GM12891 (cell line): ENCODE measurements around the gene ZNF548.
"Not testable (repeated sequence)": the region's sequence is repeated elsewhere in the genome, so short reads cannot be mapped to it uniquely, and the experiment has no call there.

ENCODE experiments used
- DNase-seq: peaks from one replicate; pipeline ENCODE4 v3.0.0; 2011; ENCODE audit warnings: low spot score; ENCODE audit not compliant: insufficient read length
- FAIRE-seq: peaks from 2 replicates; lab custom pipeline; 2011; peaks lifted over from hg19 to GRCh38; lab: Jason Lieb, UNC
- PAX5 ChIP-seq: IDR thresholded peaks from 2 replicates; pipeline ENCODE4 v1.6.1; 2011; ENCODE audit warnings: low read length, moderate library complexity, mild to moderate bottlenecking; ENCODE audit not compliant: insufficient read depth, severe bottlenecking
- POLR2A ChIP-seq: IDR thresholded peaks from 2 replicates; pipeline ENCODE4 v1.6.1; 2011; ENCODE audit warnings: low read depth, low read length, control low read depth
- POLR2AphosphoS5 ChIP-seq: IDR thresholded peaks from 2 replicates; pipeline ENCODE4 v1.6.1; 2011; ENCODE audit warnings: low read depth, low read length, control low read depth
- POU2F2 ChIP-seq: IDR thresholded peaks from 2 replicates; pipeline ENCODE4 v1.6.1; 2011; ENCODE audit warnings: low read depth, mild to moderate bottlenecking, control low read depth, low read length, moderate library complexity
- SPI1 ChIP-seq: IDR thresholded peaks from 2 replicates; pipeline ENCODE4 v1.6.1; 2011; ENCODE audit warnings: low read depth, low read length, control low read depth
- TAF1 ChIP-seq: IDR thresholded peaks from 2 replicates; pipeline ENCODE4 v1.6.1; 2011; ENCODE audit warnings: low read depth, low read length, control low read depth

The ZNF548 gene

GRCh38 chr19:57363688-57364181 is 25.9 kb upstream of the ZNF548 start:
- DNase-seq (no peak), FAIRE-seq (no peak)
- no peak for TF ChIP-seq SPI1
- TF ChIP-seq POLR2A: no peak
- no peak for TF ChIP-seq POLR2AphosphoS5
- TF ChIP-seq POU2F2: no peak
- TF ChIP-seq TAF1: no peak

DNA sequence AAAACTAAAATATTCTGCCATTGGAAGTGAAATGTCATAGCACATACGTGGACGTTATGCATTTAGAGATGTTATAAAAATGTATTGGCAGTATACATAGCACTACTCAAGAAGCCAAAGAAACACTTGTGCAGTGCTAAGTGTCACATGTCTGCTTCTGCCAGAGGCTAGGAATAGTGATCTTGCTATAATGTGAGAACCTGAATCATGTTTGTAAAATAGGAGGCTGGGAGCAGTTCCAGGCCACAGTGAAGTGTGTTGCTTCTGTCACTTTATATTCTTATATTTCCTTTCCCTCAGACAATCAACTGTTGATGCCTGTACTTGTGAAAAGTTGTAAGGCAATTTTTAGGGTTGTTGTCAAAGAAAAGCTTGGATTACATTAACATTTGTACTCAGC is 22.9 kb upstream of the ZNF548 start:
- no peak for TF ChIP-seq SPI1
- TF ChIP-seq TAF1: no peak
- TF ChIP-seq POLR2A: no peak
- TF ChIP-seq POU2F2: no peak
- TF ChIP-seq POLR2AphosphoS5: no peak
- TF ChIP-seq PAX5: no peak
- FAIRE-seq (no peak), DNase-seq (no peak)

DNA sequence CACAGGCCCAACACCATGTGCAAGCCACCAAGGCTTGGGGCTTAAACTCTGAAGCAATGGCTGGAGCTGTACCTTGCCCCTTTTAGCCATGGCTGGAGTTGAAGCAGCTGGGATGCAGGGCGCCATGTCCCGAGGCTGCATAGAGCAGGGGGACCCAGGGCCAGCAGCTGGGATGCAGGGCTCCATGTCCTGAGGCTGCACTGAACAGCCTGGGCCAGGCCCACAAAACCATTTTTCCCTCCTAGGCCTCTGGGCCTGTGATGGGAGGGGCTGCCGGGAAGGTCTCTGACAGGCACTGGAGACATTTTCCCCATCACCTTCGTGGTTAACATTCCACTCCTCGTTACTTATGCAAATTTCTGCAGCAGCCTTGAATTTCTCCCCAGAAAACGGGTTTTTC is 15.5 kb upstream of the ZNF548 start:
- TF ChIP-seq POLR2AphosphoS5 (no peak), POU2F2 (no peak), POLR2A (no peak), PAX5 (no peak), TAF1 (no peak)
- DNase-seq (no peak), FAIRE-seq (no peak)

DNA sequence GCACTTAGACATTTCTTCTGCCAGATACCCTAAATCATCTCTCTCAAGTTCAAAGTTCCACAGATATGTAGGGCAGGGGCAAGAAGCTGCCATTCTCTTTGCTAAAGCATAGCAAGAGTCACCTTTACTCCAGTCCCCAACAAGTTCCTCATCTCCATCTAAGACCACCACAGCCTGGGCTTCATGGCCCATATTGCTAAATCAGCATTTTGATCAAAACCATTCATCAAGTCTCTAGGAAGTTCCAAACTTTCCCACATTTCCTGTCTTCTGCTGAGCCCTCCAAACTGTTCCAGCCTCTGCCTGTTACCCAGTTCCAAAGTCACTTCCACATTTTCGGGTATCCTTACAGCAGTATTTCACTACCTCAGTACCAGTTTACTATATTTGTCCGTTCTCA is 15.0 kb upstream of the ZNF548 start:
- DNase-seq, FAIRE-seq: not testable (repeated sequence)

- TF ChIP-seq SPI1: no peak
- no peak for TF ChIP-seq PAX5
- TF ChIP-seq POU2F2: no peak
- TF ChIP-seq POLR2A: no peak
- TF ChIP-seq POLR2AphosphoS5: no peak
- no peak for TF ChIP-seq TAF1
- DNase-seq (no peak), FAIRE-seq (no peak)
Measured at GRCh38 chr19:57376151-57376550, 13.5 kb upstream of the ZNF548 start.

- TF ChIP-seq TAF1: no peak
- TF ChIP-seq PAX5: no peak
- no peak for TF ChIP-seq SPI1
- no peak for TF ChIP-seq POLR2AphosphoS5
- TF ChIP-seq POLR2A: no peak
- no peak for TF ChIP-seq POU2F2
- DNase-seq (no peak), FAIRE-seq (peak; percentile 67)
Measured at GRCh38 chr19:57377498-57378146, 12.0 kb upstream of the ZNF548 start.

DNA sequence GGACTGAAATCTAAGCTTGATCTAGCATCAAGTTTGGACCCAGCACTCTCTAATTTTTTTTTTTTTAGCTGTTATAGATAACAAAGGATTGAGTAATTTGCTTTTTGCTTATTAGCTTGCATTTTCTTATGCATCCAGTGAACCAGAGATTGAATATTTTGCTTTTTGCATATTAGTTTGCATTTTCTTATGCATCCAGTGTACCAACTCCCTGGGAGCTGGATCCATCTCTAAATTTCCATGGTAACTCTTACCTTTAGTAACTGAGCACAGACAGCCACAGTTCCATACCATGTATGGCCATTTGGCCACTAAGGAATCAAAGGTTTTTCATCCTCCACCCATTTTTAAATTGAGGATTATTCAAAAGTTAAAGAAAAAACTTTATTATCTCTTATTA is 8.7 kb upstream of the ZNF548 start:
- FAIRE-seq (no peak), DNase-seq (no peak)
- no peak for TF ChIP-seq SPI1
- TF ChIP-seq POLR2A: no peak
- no peak for TF ChIP-seq PAX5

DNA sequence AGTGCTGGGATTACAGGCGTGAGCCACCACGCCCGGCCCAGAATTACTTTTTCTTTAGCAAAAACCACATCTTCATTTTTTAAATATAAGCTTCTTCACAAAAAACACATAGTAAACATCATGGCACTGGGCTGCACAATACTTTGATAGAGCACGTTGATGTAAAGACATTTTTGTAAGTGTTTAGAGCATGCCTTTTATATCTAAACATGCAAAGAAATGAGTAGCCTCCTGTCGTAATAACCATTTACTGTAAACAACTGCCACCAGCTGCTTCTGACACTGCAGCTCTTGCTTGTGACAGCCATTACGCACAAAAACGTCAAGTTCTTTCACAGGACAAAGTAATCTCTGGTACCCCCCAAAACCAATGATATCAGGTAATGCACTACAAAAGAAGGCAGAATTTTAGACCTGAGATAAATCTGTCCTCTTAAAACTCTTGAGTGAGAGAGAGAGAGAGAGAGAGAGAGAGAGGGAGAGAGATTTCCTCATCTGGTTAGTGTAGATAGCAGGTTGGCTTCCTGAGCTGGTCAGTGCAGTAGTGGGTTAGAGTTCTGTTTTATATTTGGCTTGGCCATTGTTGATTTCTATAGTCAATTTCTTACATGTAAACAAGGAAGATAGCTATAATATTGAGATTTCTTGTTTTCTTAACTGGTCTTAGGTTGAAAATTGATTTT is 6.7 kb upstream of the ZNF548 start:
- TF ChIP-seq POU2F2 (no peak), POLR2A (no peak), POLR2AphosphoS5 (no peak), TAF1 (no peak), SPI1 (no peak), PAX5 (no peak)
- DNase-seq (no peak), FAIRE-seq (no peak)

GRCh38 chr19:57389194-57389729 is 392 bp upstream of the ZNF548 start:
- no peak for FAIRE-seq
- no peak for TF ChIP-seq PAX5
- no peak; the same call in 1 of the 2 replicates for TF ChIP-seq POLR2A
- no peak for TF ChIP-seq SPI1
- TF ChIP-seq TAF1: no peak
- TF ChIP-seq POU2F2: no peak
- TF ChIP-seq POLR2AphosphoS5: no peak
- DNase-seq: no peak
